Endothelial cell of umbilical vein (primary cell): Measurements from ENCODE around the gene EFNA5. TPM values are rescaled to one million over a fixed set of nuclear protein-coding genes. Genes with fewer than 3 reads are reported as not detected.

ENCODE experiments used
- BruUV-seq: library from RNA; stranded (reverse); fragments of 400-500 nt; replicated peaks from 2 replicates; lab custom pipeline; 2021; lab: Mats Ljungman, UMichigan
- CTCF ChIA-PET: fragments of 300-600, 350-600 bp; sonication (Branson Sonifier 250); formaldehyde crosslinking; loops from one replicate; lab custom pipeline; 2021; ENCODE audit warnings: antibody characterized with exemption, inconsistent platforms; lab: Charles Lee
- POLR2A ChIA-PET: fragments of 300-600, 350-600 bp; sonication (Branson Sonifier 250); formaldehyde crosslinking; loops from one replicate; lab custom pipeline; 2021; ENCODE audit warnings: antibody characterized with exemption, inconsistent platforms; lab: Charles Lee
- DNase-seq: peaks from one replicate; pipeline ENCODE4 v3.0.0-alpha.2; 2011; ENCODE audit warnings: low read depth, low spot score
- FAIRE-seq: peaks from 2 replicates; lab custom pipeline; 2011; peaks lifted over from hg19 to GRCh38; lab: Jason Lieb, UNC
- H2AFZ ChIP-seq: 2 replicates; pipeline ENCODE4 v1.6.0; 2012; ENCODE audit warnings: low read depth, low read length, control low read depth, inconsistent platforms
- H3K27ac ChIP-seq: 2 replicates; pipeline ENCODE4 v1.5.1; 2011; ENCODE audit warnings: low read depth, mild to moderate bottlenecking, control low read depth, low read length, moderate library complexity; ENCODE audit not compliant: insufficient read depth
- H3K27me3 ChIP-seq, 2 experiments: 2 replicates each; pipeline versions ENCODE4 v1.6.0 to v1.6.1; 2011; ENCODE audit warnings: low read length in 2 of 2, mixed read lengths in 1 of 2; ENCODE audit not compliant: control insufficient read depth in 2 of 2, insufficient read depth in 2 of 2
- H3K36me3 ChIP-seq, 2 experiments: 2 replicates in 1 of 2; 3 replicates in 1 of 2; pipeline ENCODE4 v1.5.1; 2011; ENCODE audit warnings: low read length in 2 of 2, mild to moderate bottlenecking in 1 of 2, moderate library complexity in 1 of 2; ENCODE audit not compliant: control insufficient read depth in 2 of 2, insufficient read depth in 2 of 2; ENCODE audit errors: extremely low read depth in 1 of 2
- H3K4me1 ChIP-seq: 3 replicates; pipeline ENCODE4 v1.5.1; 2011; ENCODE audit warnings: mild to moderate bottlenecking, low read length; ENCODE audit not compliant: control insufficient read depth, insufficient read depth; ENCODE audit errors: extremely low read depth
- H3K4me2 ChIP-seq: 2 replicates; pipeline ENCODE4 v1.6.1; 2011; ENCODE audit warnings: low read length, control low read depth, mixed read lengths; ENCODE audit not compliant: insufficient read depth
- H3K4me3 ChIP-seq, 3 experiments: fragments of 200-600 bp in 1 of 3; sonication (generic), shearing (Covaris generic) in 1 of 3; replicated peaks in 1 of 3; 2 replicates each; pipeline ENCODE4 v1.5.1; 2011 to 2016; ENCODE audit warnings: control low read depth in 3 of 3, low read length in 3 of 3, mild to moderate bottlenecking in 2 of 3, inconsistent platforms in 1 of 3, low read depth in 1 of 3, moderate library complexity in 1 of 3; ENCODE audit not compliant: insufficient read depth in 1 of 3
- H3K79me2 ChIP-seq: 2 replicates; pipeline ENCODE4 v1.6.0; 2012; ENCODE audit warnings: low read length, inconsistent platforms; ENCODE audit not compliant: control insufficient read depth, insufficient read depth
- H3K9ac ChIP-seq: replicated peaks from 2 replicates; pipeline ENCODE3; 2011; ENCODE audit warnings: low read length, control low read depth; ENCODE audit not compliant: insufficient read depth; ENCODE audit errors: extremely low read depth
- H3K9me1 ChIP-seq: replicated peaks from 3 replicates; pipeline ENCODE4 v1.6.0; 2011; ENCODE audit warnings: mild to moderate bottlenecking, low read length; ENCODE audit not compliant: control insufficient read depth, insufficient read depth; ENCODE audit errors: extremely low read depth
- H3K9me3 ChIP-seq: replicated peaks from 2 replicates; pipeline ENCODE4 v1.5.1; 2012; ENCODE audit warnings: low read length, inconsistent platforms; ENCODE audit not compliant: control insufficient read depth, insufficient read depth
- H4K20me1 ChIP-seq: replicated peaks from 2 replicates; pipeline ENCODE3; 2011; ENCODE audit warnings: mild to moderate bottlenecking, low read length; ENCODE audit not compliant: control insufficient read depth, insufficient read depth; ENCODE audit errors: extremely low read depth
- EZH2 ChIP-seq: IDR thresholded peaks from 2 replicates; pipeline ENCODE4 v1.6.1; 2012; ENCODE audit warnings: borderline replicate concordance, low read depth, mild to moderate bottlenecking, moderate library complexity, low read length, inconsistent platforms; ENCODE audit not compliant: severe bottlenecking
- FOS ChIP-seq: IDR thresholded peaks from 2 replicates; pipeline ENCODE4 v1.6.1; 2011; ENCODE audit warnings: mild to moderate bottlenecking, low read length, moderate library complexity, borderline replicate concordance; ENCODE audit not compliant: insufficient read depth
- GATA2 ChIP-seq: IDR thresholded peaks from 2 replicates; pipeline ENCODE4 v1.7.0; 2011; ENCODE audit warnings: low read depth, mild to moderate bottlenecking, moderate library complexity, mixed read lengths, low read length; ENCODE audit not compliant: insufficient read length, insufficient read depth
- JUN ChIP-seq: IDR thresholded peaks from 2 replicates; pipeline ENCODE4 v1.6.1; 2011; ENCODE audit warnings: borderline replicate concordance, low read depth; ENCODE audit not compliant: insufficient read length, insufficient read depth
- MAX ChIP-seq: IDR thresholded peaks from 2 replicates; pipeline ENCODE4 v1.6.1; 2011; ENCODE audit not compliant: insufficient read depth, insufficient read length
- MYC ChIP-seq: IDR thresholded peaks from one replicate; pipeline ENCODE4 v1.6.1; 2011; ENCODE audit warnings: mild to moderate bottlenecking, low read depth, low read length
- POLR2A ChIP-seq: IDR thresholded peaks from 2 replicates; pipeline ENCODE4 v1.6.1; 2012; ENCODE audit warnings: low read depth, mild to moderate bottlenecking, control low read depth, low read length
- POLR2AphosphoS5 ChIP-seq: IDR thresholded peaks from 2 replicates; pipeline ENCODE4 v1.6.1; 2012; ENCODE audit warnings: low read depth, mild to moderate bottlenecking, control low read depth, low read length, moderate library complexity; ENCODE audit not compliant: insufficient read depth
- dilution Hi-C: fragments of 300-500 bp; cut with MboI; formaldehyde crosslinking; loops from one replicate; pipeline ENCODE4 v1.15.0; 2019; ENCODE audit warnings: low sequenced_read_pairs; ENCODE audit not compliant: extremely low pct_ligation_motif_present
- intact Hi-C: fragments of 100-400 bp; cut with micrococcal nuclease; formaldehyde crosslinking; loops from one replicate; pipeline ENCODE4 v1.10.0; 2022
- polyA plus RNA-seq, 4 experiments: library from polyadenylated mRNA; depleted of rRNA in 3 of 4; stranded (reverse) in 3 of 4; unstranded in 1 of 4; fragments of >200 nt; gene quantifications; 2 replicates each; pipeline versions ENCODE4 v1.2.1 to v1.2.3, GENCODE V29; 2011 to 2012; ENCODE audit warnings: missing spikeins in 1 of 4
- total RNA-seq: library from RNA; stranded (reverse); gene quantifications from 2 replicates; pipeline ENCODE4 v1.2.3, GENCODE V29; 2021
- TF ChIP-seq, protein P1 (sequence below), 2 donors: IDR thresholded peaks; 1 replicate in 1 of 2; 2 replicates in 1 of 2; pipeline ENCODE4 v1.5.1; 2011; ENCODE audit warnings: low read length in 2 of 2, mild to moderate bottlenecking in 2 of 2, moderate library complexity in 2 of 2, control low read depth in 1 of 2, inconsistent platforms in 1 of 2, low read depth in 1 of 2; ENCODE audit not compliant: insufficient read depth in 1 of 2; ENCODE audit errors: extremely low read depth in 1 of 2

EFNA5 gene
- total and polyA plus RNA-seq, 2 donors (not counting 3 experiments of a cell fraction or from before 2014, with no cell fraction given), result 13.6 to 22.1 TPM

DNA sequence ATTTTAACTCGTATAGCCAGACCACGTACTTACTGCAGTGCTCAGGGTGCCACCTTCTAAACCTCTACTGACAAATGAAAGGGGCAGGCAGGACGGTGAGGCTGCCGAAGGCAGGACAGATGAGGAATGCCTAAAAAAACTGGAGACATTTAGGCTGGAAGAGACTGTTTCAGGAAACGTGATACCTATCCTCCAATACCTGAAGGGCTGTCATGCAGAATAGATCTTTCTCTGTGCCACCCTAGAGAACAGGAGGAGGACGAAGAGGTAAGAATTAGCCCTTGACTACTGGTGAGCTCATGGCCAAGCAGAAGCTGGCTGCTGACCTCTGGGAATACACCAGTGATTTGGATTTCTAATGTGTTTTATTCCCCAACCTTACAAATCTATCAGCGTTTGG, 139.4 kb downstream of the EFNA5 start:
- no peak overlapping the region for H2AFZ ChIP-seq
- no peak overlapping the region for H3K27ac ChIP-seq
- POLR2A ChIA-PET, result no interaction called here
- no TSS peak for BruUV-seq
- TF ChIP-seq JUN (no peak), POLR2AphosphoS5 (no peak), FOS (no peak), MAX (no peak), EZH2 (no peak), GATA2 (no peak), MYC (no peak), POLR2A (no peak)
- TF ChIP-seq, protein P1, sequence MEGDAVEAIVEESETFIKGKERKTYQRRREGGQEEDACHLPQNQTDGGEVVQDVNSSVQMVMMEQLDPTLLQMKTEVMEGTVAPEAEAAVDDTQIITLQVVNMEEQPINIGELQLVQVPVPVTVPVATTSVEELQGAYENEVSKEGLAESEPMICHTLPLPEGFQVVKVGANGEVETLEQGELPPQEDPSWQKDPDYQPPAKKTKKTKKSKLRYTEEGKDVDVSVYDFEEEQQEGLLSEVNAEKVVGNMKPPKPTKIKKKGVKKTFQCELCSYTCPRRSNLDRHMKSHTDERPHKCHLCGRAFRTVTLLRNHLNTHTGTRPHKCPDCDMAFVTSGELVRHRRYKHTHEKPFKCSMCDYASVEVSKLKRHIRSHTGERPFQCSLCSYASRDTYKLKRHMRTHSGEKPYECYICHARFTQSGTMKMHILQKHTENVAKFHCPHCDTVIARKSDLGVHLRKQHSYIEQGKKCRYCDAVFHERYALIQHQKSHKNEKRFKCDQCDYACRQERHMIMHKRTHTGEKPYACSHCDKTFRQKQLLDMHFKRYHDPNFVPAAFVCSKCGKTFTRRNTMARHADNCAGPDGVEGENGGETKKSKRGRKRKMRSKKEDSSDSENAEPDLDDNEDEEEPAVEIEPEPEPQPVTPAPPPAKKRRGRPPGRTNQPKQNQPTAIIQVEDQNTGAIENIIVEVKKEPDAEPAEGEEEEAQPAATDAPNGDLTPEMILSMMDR (IDR thresholded peaks at IDR 0.05; ENCODE audit: extremely low read depth in 1 of 2, insufficient read depth in 1 of 2, low read depth in 1 of 2, low read length in 2 of 2), result no peak
- no peaks in the 10 kb centered on the region for H3K4me1 ChIP-seq
- H3K79me2 ChIP-seq, result no peaks in the 10 kb centered on the region
- dilution Hi-C loops (no loop called here), intact Hi-C loops (no loop called here)
- CTCF ChIA-PET, result no interaction called here
- no peak overlapping the region for H3K4me2 ChIP-seq
- H3K9ac ChIP-seq, result no peak overlapping the region
- no peaks in the 10 kb centered on the region for H3K9me1 ChIP-seq
- H3K36me3 ChIP-seq, result no peaks in the 10 kb centered on the region
- no peaks in the 10 kb centered on the region for H3K9me3 ChIP-seq
- H3K4me3 ChIP-seq, result no peak overlapping the region
- no peaks in the 10 kb centered on the region for H3K27me3 ChIP-seq
- no peaks in the 10 kb centered on the region for H4K20me1 ChIP-seq
- DNase-seq, result no peak
- FAIRE-seq, result no peak
